ENCODE data around the gene BCLAF1. TPM values are rescaled to one million over a fixed set of nuclear protein-coding genes. Genes with fewer than 3 reads are reported as not detected.

The BCLAF1 gene
- total RNA-seq, 1 donor from 2014 or later = 108 TPM

Other genes starting within 250 kb of the BCLAF1 start
- 1.2 and 3.4 TPM in 2 replicates for gene MTFR2, start 39.5 kb downstream of the BCLAF1 start, total RNA-seq

Data from dermis blood vessel endothelial cell (primary cell).